GM19372 (cell line): ENCODE measurements around the gene SAMD4B.
"Not testable (repeated sequence)": the region's sequence is repeated elsewhere in the genome, so short reads cannot be mapped to it uniquely, and the experiment has no call there.

Experiments
- ATAC-seq: cut with Tn5 transposase; IDR thresholded peaks from one replicate; pipeline ENCODE4 v1.9.1; 2021; ENCODE audit warnings: mild to moderate bottlenecking, low read depth, moderate library complexity; ENCODE audit not compliant: unreplicated experiment

The SAMD4B gene

GRCh38 chr19:39362682-39363657, 20.7 kb downstream of the SAMD4B start:
- ATAC-seq, result no peak

GRCh38 chr19:39363901-39364457, 21.8 kb downstream of the SAMD4B start:
- ATAC-seq, result no peak

GRCh38 chr19:39365531-39365930, 23.3 kb downstream of the SAMD4B start:
- no peak for ATAC-seq

DNA sequence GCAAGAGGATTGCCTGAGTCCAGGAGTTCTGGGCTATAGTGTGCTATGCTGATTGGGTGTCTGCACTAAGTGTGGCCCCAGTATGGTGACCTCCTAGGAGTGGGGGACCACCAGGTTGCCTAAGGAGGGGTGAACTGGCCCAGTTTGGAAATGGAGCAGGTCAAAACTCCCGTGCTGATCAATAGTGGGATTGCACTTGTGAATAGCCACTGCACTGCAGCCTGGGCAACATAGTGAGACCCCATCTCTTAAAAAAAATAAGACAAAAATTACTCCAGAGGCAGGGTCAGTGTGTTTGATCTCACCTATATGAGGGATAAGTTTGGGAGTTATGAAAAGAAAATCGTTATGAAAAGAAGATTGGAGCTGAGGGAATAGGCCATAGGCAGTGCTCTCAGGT, 27.0 kb downstream of the SAMD4B start:
- no peak for ATAC-seq

- no peak for ATAC-seq
Measured at GRCh38 chr19:39370735-39371134, 28.5 kb downstream of the SAMD4B start.

DNA sequence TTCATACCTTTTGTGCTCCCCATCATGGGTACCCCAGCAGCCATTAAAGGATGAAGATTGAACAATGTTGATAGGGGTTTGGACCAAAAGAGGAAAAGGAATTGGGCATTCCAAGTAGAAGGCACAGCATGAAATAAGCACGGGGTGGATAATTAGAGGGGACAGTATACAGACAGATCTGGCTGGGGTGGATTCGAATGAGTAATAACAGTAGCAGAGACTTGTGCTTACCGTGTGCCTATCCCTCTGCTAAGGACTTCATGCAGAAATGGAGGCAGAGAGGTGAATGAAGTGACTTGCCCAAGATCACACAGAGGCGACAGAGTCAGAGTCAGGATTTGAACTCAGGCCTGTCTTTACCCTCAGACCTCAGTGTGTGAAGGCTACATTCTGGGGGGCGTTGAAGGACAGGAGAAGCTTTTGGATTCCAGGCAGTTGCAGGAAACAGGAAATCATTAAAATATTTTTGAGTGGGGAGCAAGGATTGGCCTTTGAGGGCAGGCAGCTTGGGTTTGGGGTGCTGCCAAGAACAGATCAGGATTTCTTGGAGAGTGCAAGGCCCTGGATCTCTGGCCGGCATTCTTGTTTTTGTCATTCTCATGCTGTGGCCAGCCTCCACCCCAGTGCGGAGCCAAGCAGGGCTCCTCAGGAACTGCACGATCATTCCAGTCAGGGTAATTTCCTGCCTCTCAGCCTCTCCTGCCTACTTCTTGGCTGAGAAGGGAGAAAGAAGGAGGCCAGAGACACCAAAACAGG, 30.0 kb downstream of the SAMD4B start:
- no peak for ATAC-seq

GRCh38 chr19:39372941-39373340, 30.7 kb downstream of the SAMD4B start:
- ATAC-seq, result no peak

GRCh38 chr19:39375929-39376328, 33.7 kb downstream of the SAMD4B start:
- ATAC-seq, result no peak

GRCh38 chr19:39377373-39378362, 35.4 kb downstream of the SAMD4B start:
- no peak for ATAC-seq

GRCh38 chr19:39379366-39379765, 37.1 kb downstream of the SAMD4B start:
- not testable (repeated sequence) for ATAC-seq

- no peak for ATAC-seq
Measured at GRCh38 chr19:39379865-39380396, 37.7 kb downstream of the SAMD4B start.

DNA sequence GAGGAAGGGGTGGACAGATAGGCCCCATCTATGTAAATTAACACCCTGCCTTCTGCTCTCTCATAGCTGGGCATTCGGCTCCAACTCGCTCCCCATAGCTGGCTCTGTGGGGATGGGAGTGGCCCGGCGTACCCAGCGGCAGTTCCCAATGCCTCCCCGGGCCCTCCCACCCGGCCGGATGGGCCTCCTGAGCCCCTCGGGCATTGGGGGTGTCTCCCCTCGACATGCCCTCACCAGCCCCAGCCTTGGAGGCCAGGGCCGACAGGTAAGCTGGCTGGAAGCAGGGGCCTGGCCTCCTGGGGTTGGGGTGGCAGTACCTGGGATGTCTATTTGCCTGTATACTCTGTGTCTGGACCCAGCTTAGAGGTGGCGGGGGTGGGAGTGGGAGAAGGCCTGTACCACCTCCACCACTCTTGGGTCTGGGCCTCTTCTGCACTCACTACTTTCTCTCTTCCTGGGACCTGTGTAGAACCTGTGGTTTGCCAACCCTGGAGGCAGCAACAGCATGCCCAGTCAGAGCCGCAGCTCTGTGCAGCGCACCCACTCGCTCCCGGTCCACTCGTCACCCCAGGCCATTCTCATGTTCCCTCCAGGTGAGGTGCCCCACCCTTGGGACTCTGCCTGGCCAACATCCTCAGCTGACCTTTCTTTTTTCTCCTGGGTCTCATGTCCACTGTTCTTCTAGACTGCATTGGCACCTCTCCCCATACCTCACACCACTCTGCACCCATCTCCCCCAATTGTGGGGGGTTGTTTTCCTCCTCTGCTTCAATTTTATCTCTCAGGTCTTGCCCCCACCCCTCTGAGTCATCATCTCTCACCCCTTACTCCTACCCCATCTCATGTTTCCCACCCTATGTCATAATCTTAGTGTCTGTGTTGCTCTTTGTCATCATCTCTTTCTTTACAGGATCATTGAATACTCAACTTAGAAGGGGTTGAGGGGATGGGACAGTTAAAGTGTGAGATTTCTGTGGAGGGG, 38.6 kb downstream of the SAMD4B start:
- no peak for ATAC-seq

- no peak for ATAC-seq
Measured at GRCh38 chr19:39381910-39382611, 39.8 kb downstream of the SAMD4B start.

GRCh38 chr19:39382991-39383828, 41.0 kb downstream of the SAMD4B start:
- ATAC-seq, result no peak

DNA sequence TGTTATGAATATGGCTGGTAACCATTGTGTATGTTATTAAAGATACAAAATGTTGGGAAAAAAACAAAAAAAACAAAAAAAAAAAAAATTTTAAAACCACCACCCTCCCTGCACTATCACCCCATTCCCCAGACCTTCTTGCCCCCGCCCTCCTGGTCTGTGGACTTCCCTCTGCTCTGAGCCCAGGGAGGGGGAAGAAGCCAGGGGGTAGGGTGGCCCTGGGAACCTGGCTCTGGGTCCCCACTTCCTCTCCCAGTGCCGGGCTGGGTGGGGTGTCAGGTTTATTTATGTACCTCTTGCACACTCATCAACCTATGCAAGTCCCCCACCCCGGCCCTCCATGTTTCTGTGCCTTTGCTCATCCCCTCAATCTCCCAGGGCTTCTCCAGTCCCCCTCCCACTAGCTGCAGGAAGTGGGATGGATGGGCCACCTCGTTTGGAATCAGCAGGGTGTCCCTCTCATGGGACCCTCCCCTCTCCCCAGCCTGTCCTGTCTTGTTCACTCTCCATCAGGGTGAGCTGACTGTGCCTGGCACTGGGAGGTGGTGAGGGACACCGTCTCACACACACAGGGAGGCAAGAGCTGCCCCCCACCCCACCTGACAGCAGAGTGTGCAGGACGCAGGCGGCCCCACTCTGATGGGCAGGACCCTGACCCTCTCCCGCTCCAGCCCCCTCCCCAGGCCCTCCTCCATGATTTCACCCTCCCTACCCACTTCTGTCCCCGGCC, 42.8 kb downstream of the SAMD4B start:
- ATAC-seq, result no peak

GRCh38 chr19:39385629-39386411, 43.6 kb downstream of the SAMD4B start:
- no peak for ATAC-seq
